HepG2 (cell line): ENCODE data around the gene CNTN4. TPM values are rescaled to one million over a fixed set of nuclear protein-coding genes. Genes with fewer than 3 reads are reported as not detected.

Experiments
- ATAC-seq: fragments of 200-7000 bp; cut with Tn5 transposase; 3 replicates; pipeline ENCODE4 v1.9.1; 2020; ENCODE audit warnings: mild to moderate bottlenecking, moderate library complexity
- BruUV-seq: library from RNA; stranded (reverse); fragments of 400-500 nt; replicated peaks from 2 replicates; lab custom pipeline; 2021; lab: Mats Ljungman, UMichigan
- CTCF ChIA-PET: fragments of 300-600 bp; formaldehyde crosslinking; extraction: SDS; loops from one replicate; lab custom pipeline; 2021; ENCODE audit warnings: low total read pairs, inconsistent platforms, low intra/inter-chr PET ratio; lab: Yijun Ruan, JAX
- POLR2A ChIA-PET: fragments of 350-600 bp; sonication (Branson Sonifier 250); formaldehyde crosslinking; loops from one replicate; lab custom pipeline; 2020; ENCODE audit warnings: antibody characterized with exemption, inconsistent platforms; lab: Yijun Ruan, JAX
- DNase-seq: peaks from one replicate; pipeline ENCODE4 v3.0.0-alpha.2; 2015; ENCODE audit warnings: low spot score
- FAIRE-seq: peaks from 3 replicates; lab custom pipeline; 2011; peaks lifted over from hg19 to GRCh38; lab: Jason Lieb, UNC
- H2AFZ ChIP-seq: one replicate; pipeline ENCODE4 v1.6.1; 2011; ENCODE audit warnings: low read length, inconsistent platforms
- H3K27ac ChIP-seq: fragments of 300-600 bp; 3 replicates; pipeline ENCODE4 v1.8.0; 2011; ENCODE audit warnings: mixed run types, mild to moderate bottlenecking, mixed read lengths, low read length, inconsistent platforms; ENCODE audit not compliant: insufficient read depth; ENCODE audit errors: extremely low read length
- H3K27me3 ChIP-seq, 2 experiments: fragments of 200-600 bp in 1 of 2; 2 replicates in 1 of 2; 3 replicates in 1 of 2; pipeline versions ENCODE4 v1.6.0 to v1.8.0; 2011; ENCODE audit warnings: low read length in 2 of 2, mild to moderate bottlenecking in 2 of 2, moderate library complexity in 2 of 2, inconsistent platforms in 1 of 2; ENCODE audit not compliant: insufficient read depth in 2 of 2, control insufficient read depth in 1 of 2
- H3K36me3 ChIP-seq, 2 experiments: fragments of 200-600 bp in 1 of 2; replicated peaks in 1 of 2; 2 replicates in 1 of 2; 3 replicates in 1 of 2; pipeline versions ENCODE4 v1.5.1 to v1.8.0; 2011; ENCODE audit warnings: low read length in 2 of 2, inconsistent platforms in 1 of 2; ENCODE audit not compliant: insufficient read depth in 2 of 2, control insufficient read depth in 1 of 2
- H3K4me1 ChIP-seq: 2 replicates; pipeline ENCODE4 v1.5.1; 2012; ENCODE audit warnings: low read length, inconsistent platforms; ENCODE audit not compliant: insufficient read depth
- H3K4me2 ChIP-seq: 2 replicates; pipeline ENCODE4 v1.6.0; 2011; ENCODE audit warnings: low read depth, low read length, inconsistent platforms
- H3K4me3 ChIP-seq, 3 experiments: fragments of 200-600 bp in 1 of 3; sonication (generic), shearing (Covaris generic) in 1 of 3; replicated peaks in 1 of 3; 2 replicates each; pipeline ENCODE4 v1.5.1; 2011 to 2016; ENCODE audit warnings: low read length in 3 of 3, inconsistent platforms in 2 of 3, low read depth in 2 of 3, mild to moderate bottlenecking in 2 of 3, control low read depth in 1 of 3, mixed read lengths in 1 of 3; ENCODE audit not compliant: insufficient read depth in 1 of 3
- H3K79me2 ChIP-seq: one replicate; pipeline ENCODE4 v1.6.1; 2011; ENCODE audit warnings: low read length, inconsistent platforms; ENCODE audit not compliant: insufficient read depth
- H3K9ac ChIP-seq: 2 replicates; pipeline ENCODE4 v1.6.0; 2011; ENCODE audit warnings: mild to moderate bottlenecking, low read depth, low read length, inconsistent platforms; ENCODE audit not compliant: insufficient read depth
- H3K9me3 ChIP-seq: 2 replicates; pipeline ENCODE4 v1.5.1; 2012; ENCODE audit warnings: mild to moderate bottlenecking, low read length
- H4K20me1 ChIP-seq: 2 replicates; pipeline ENCODE4 v1.6.0; 2011; ENCODE audit warnings: inconsistent platforms, mild to moderate bottlenecking, low read length, moderate library complexity; ENCODE audit not compliant: insufficient read depth
- ZNF256 ChIP-seq: sonication (generic); formaldehyde crosslinking; conservative IDR thresholded peaks from 2 replicates; pipeline ENCODE4 v1.4.0; 2020; ENCODE audit warnings: missing genetic modification reagents
- WGBS: methylation state at CpG from one replicate; pipeline ENCODE4 v1.1.6; 2017; ENCODE audit warnings: low lambda C conversion rate; 5-methylcytosine and 5-hydroxymethylcytosine counted together
- in situ Hi-C: cut with HindIII; loops from 2 replicates; pipeline ENCODE4 v1.10.0; 2017; ENCODE audit warnings: low pct_unique_long_range_greater_than_20kb; ENCODE audit not compliant: extremely low pct_ligation_motif_present
- intact Hi-C: fragments of 100-400 bp; cut with micrococcal nuclease; formaldehyde crosslinking; loops from one replicate; pipeline ENCODE4 v1.10.0; 2022; ENCODE audit not compliant: unreplicated experiment
- polyA plus RNA-seq, 8 experiments: library from polyadenylated mRNA; depleted of rRNA in 3 of 8; stranded (reverse) in 7 of 8; unstranded in 1 of 8; fragments of >200 nt; fragmentation: Illumina TruSeq in 4 of 8; extraction: Trizol in 4 of 8; gene quantifications; 2 replicates each; pipeline versions ENCODE4 v1.2.1 to v1.2.3, GENCODE V29; 2011 to 2016; ENCODE audit warnings: low read depth in 4 of 8, missing spikeins in 1 of 8, mixed read lengths in 1 of 8; ENCODE audit not compliant: insufficient read depth in 1 of 8
- total RNA-seq, 5 experiments: library from RNA; depleted of rRNA; stranded (reverse); fragments of >200 nt; fragmentation: Illumina TruSeq; extraction: Trizol; gene quantifications; 2 replicates each; pipeline ENCODE4 v1.2.3, GENCODE V29; 2016; ENCODE audit warnings: low read depth in 1 of 5
- TF ChIP-seq, protein P1 (sequence below): sonication (generic); formaldehyde crosslinking; IDR thresholded peaks from 2 replicates; pipeline ENCODE4 v1.4.0; 2020; ENCODE audit warnings: missing genetic modification reagents, borderline replicate concordance
- TF ChIP-seq, protein P2 (sequence below): sonication (generic); formaldehyde crosslinking; IDR thresholded peaks from 2 replicates; pipeline ENCODE4 v1.4.0; 2020; ENCODE audit warnings: missing genetic modification reagents, borderline replicate concordance

CNTN4 gene
- total and polyA plus RNA-seq, 2 of the 13 experiments (the other 11 are each of a cell fraction or from before 2014, with no cell fraction given), result 0.01 to 0.13 TPM

DNA sequence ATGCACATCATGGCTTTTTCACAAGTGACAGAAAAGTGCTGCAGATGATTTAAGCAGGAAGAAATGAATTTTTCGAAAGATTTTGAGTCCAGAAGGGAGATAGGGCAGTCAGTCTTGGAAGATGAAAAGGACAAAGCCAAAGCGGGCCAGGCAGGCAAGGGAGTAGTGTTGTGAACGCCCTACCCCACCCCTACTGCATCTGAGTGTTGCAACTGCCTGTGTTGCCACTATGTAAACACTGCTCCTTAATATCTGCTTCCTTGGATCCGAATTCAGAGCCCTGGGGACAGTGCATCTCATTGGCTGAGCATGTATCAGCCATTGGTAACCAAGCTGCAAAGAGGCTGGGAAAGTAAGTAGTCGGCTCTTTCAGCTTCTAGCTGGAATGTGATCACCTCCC lies 39.0 kb downstream of the CNTN4 start:
- 18% methylated on average over 4 of the region's 5 CpGs for WGBS
- Histone ChIP-seq H3K4me2 (no peak overlapping the region), H3K27me3 (no peaks in the 10 kb centered on the region; a peak in 1 of 5 replicates), H3K79me2 (no peaks in the 10 kb centered on the region), H4K20me1 (no peaks in the 10 kb centered on the region), H3K9me3 (peaks cover 9% of the 10 kb centered on the region; the same call in 1 of the 2 replicates), H3K4me3 (no peak overlapping the region), H2AFZ (no peak overlapping the region), H3K4me1 (no peaks in the 10 kb centered on the region), H3K27ac (no peak overlapping the region), H3K9ac (no peak overlapping the region), H3K36me3 (no peaks in the 10 kb centered on the region)
- intact Hi-C loops, result no loop called here
- in situ Hi-C loops, result no loop called here
- no peak for FAIRE-seq
- no peak for TF ChIP-seq ZNF256
- TF ChIP-seq, protein P1, sequence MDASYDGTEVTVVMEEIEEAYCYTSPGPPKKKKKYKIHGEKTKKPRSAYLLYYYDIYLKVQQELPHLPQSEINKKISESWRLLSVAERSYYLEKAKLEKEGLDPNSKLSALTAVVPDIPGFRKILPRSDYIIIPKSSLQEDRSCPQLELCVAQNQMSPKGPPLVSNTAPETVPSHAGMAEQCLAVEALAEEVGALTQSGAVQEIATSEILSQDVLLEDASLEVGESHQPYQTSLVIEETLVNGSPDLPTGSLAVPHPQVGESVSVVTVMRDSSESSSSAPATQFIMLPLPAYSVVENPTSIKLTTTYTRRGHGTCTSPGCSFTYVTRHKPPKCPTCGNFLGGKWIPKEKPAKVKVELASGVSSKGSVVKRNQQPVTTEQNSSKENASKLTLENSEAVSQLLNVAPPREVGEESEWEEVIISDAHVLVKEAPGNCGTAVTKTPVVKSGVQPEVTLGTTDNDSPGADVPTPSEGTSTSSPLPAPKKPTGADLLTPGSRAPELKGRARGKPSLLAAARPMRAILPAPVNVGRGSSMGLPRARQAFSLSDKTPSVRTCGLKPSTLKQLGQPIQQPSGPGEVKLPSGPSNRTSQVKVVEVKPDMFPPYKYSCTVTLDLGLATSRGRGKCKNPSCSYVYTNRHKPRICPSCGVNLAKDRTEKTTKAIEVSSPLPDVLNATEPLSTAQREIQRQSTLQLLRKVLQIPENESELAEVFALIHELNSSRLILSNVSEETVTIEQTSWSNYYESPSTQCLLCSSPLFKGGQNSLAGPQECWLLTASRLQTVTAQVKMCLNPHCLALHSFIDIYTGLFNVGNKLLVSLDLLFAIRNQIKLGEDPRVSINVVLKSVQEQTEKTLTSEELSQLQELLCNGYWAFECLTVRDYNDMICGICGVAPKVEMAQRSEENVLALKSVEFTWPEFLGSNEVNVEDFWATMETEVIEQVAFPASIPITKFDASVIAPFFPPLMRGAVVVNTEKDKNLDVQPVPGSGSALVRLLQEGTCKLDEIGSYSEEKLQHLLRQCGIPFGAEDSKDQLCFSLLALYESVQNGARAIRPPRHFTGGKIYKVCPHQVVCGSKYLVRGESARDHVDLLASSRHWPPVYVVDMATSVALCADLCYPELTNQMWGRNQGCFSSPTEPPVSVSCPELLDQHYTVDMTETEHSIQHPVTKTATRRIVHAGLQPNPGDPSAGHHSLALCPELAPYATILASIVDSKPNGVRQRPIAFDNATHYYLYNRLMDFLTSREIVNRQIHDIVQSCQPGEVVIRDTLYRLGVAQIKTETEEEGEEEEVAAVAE (CRISPR knock-in tag), result no peak
- TF ChIP-seq, protein P2, sequence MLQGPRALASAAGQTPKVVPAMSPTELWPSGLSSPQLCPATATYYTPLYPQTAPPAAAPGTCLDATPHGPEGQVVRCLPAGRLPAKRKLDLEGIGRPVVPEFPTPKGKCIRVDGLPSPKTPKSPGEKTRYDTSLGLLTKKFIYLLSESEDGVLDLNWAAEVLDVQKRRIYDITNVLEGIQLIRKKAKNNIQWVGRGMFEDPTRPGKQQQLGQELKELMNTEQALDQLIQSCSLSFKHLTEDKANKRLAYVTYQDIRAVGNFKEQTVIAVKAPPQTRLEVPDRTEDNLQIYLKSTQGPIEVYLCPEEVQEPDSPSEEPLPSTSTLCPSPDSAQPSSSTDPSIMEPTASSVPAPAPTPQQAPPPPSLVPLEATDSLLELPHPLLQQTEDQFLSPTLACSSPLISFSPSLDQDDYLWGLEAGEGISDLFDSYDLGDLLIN (CRISPR knock-in tag), result no peak
- ATAC-seq, result no peak
- no peak for DNase-seq
- BruUV-seq, result no TSS peak
- ChIA-PET CTCF (no interaction called here), POLR2A (no interaction called here)
